ENCODE measurements around the gene MT3.

GRCh38 chr16:56611281-56611833 is 22.0 kb downstream of the MT3 start:
- TF ChIP-seq CTCF (IDR thresholded peaks at IDR 0.05) (no peak), POLR2AphosphoS5 (IDR thresholded peaks at IDR 0.05; ENCODE audit: low read depth, low read length) (no peak), SIN3A (IDR thresholded peaks at IDR 0.05; ENCODE audit: borderline replicate concordance, insufficient read depth, low read depth, low read length) (no peak), TCF7L2 (IDR thresholded peaks at IDR 0.05; ENCODE audit: low read depth, low read length) (no peak)

Measured in Panc1 (cell line).